Ovary (tissue), 9 donors: ENCODE measurements around the gene UFD1. TPM values are rescaled to one million over a fixed set of nuclear protein-coding genes. Genes with fewer than 3 reads are reported as not detected.

Experiments used
- DNase-seq, 5 donors: peaks; one replicate each; pipeline ENCODE4 v3.0.0-alpha.2; 2019 to 2020
- H3K27ac ChIP-seq, 2 donors: fragments of 200-600 bp; one replicate each; pipeline versions ENCODE4 v1.5.1 to v1.8.0; 2019 to 2022
- H3K27me3 ChIP-seq: fragments of 200-600 bp; one replicate; pipeline ENCODE4 v1.8.0; 2022
- H3K36me3 ChIP-seq: fragments of 200-600 bp; sonication (generic); one replicate; pipeline ENCODE4 v1.5.1; 2019
- H3K4me1 ChIP-seq: one replicate; pipeline ENCODE4 v1.8.1; 2013; ENCODE audit warnings: mild to moderate bottlenecking, moderate library complexity; ENCODE audit not compliant: insufficient read depth
- H3K4me3 ChIP-seq: fragments of 200-600 bp; sonication (generic); one replicate; pipeline ENCODE4 v1.5.1; 2017
- H3K9me3 ChIP-seq, 2 donors: fragments of 200-600 bp in 1 of 2; sonication (generic) in 1 of 2; one replicate each; pipeline versions ENCODE4 v1.5.1 to v1.8.1; 2013 to 2019; ENCODE audit warnings: mild to moderate bottlenecking in 1 of 2, moderate library complexity in 1 of 2
- EP300 ChIP-seq: sonication (generic); formaldehyde crosslinking; IDR thresholded peaks from one replicate; pipeline ENCODE4 v1.6.1; 2017; ENCODE audit warnings: antibody characterized with exemption
- POLR2A ChIP-seq: fragments of 450-650 bp; IDR thresholded peaks from one replicate; pipeline ENCODE4 v1.6.1; 2017; ENCODE audit warnings: antibody characterized with exemption, mild to moderate bottlenecking, moderate library complexity
- WGBS, 3 donors: extraction: QIAGEN DNeasy Blood & Tissue Kit in 1 of 3; methylation state at CpG; one replicate each; pipeline versions ENCODE4 v1.1.5 to v1.1.7; 2013 to 2017; 5-methylcytosine and 5-hydroxymethylcytosine counted together
- intact Hi-C, 4 donors: fragments of 100-400 bp; cut with DNase I; formaldehyde crosslinking; loops; one replicate each; pipeline versions ENCODE4 v1.11.0 to v1.15.1; 2022 to 2023
- polyA plus RNA-seq, 2 donors: library from polyadenylated mRNA; stranded (reverse); fragments of 200-250 nt in 1 of 2; fragments of 350-450 nt in 1 of 2; fragmentation: Illumina TruSeq in 1 of 2; extraction: RNeasy Lipid Tissue Mini Kit (QIAGEN cat#74804) in 1 of 2; gene quantifications; one replicate each; pipeline ENCODE4 v1.2.3, GENCODE V29; 2013 to 2014
- total RNA-seq, 7 donors: library from RNA; depleted of rRNA in 2 of 7; stranded (reverse); fragments of >200 nt in 2 of 7; fragmentation: NEBNext Ultra II Directional in 3 of 7; extraction: Animal tissue kit (Norgen Biotek cat#: 25700) in 3 of 7; gene quantifications; one replicate each; pipeline versions ENCODE4 v1.1.0 to v1.2.4, GENCODE V29; 2016 to 2023
- TF ChIP-seq, protein P1 (sequence below), 3 donors: fragments of 450-650 bp in 2 of 3; fragments of 200-600 bp in 1 of 3; IDR thresholded peaks; one replicate each; pipeline versions ENCODE4 v1.5.1 to v1.8.0; 2016 to 2022; ENCODE audit warnings: antibody characterized with exemption in 3 of 3, mild to moderate bottlenecking in 1 of 3
- donor health status: DM: no; HTN: no; CAD: no; lungs with moderate emphysema.
- donor health status: DM: no; HTN: no; CAD: no.
- donor health status: Bipolar disorder and iron deficiency.
- donor health status: DM: yes; HTN: yes; CAD: no.
- donor health status: DM: no; HTN: no; CAD: no.
- donor health status: DM: yes; HTN: yes; CAD: no.

Gene UFD1
- total and polyA plus RNA-seq, 9 donors = 19.9 to 84.5 (median 34.1) TPM

- 0 to 1% (median 1%) methylated on average over 15 of the region's 15 CpGs for WGBS, 3 donors
- Histone ChIP-seq H3K27me3 (no peaks in the 10 kb centered on the region), H3K4me1 (peaks cover 7% of the 10 kb centered on the region), H3K9me3 (no peaks in the 10 kb centered on the region), H3K36me3 (no peaks in the 10 kb centered on the region), H3K4me3 (peak overlapping the region; percentile 39), H3K27ac (no peak overlapping the region)
- intact Hi-C loops = no loop called here
- DNase-seq = no peak
- TF ChIP-seq EP300 (no peak), POLR2A (no peak)
- TF ChIP-seq, protein P1, sequence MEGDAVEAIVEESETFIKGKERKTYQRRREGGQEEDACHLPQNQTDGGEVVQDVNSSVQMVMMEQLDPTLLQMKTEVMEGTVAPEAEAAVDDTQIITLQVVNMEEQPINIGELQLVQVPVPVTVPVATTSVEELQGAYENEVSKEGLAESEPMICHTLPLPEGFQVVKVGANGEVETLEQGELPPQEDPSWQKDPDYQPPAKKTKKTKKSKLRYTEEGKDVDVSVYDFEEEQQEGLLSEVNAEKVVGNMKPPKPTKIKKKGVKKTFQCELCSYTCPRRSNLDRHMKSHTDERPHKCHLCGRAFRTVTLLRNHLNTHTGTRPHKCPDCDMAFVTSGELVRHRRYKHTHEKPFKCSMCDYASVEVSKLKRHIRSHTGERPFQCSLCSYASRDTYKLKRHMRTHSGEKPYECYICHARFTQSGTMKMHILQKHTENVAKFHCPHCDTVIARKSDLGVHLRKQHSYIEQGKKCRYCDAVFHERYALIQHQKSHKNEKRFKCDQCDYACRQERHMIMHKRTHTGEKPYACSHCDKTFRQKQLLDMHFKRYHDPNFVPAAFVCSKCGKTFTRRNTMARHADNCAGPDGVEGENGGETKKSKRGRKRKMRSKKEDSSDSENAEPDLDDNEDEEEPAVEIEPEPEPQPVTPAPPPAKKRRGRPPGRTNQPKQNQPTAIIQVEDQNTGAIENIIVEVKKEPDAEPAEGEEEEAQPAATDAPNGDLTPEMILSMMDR (IDR thresholded peaks at IDR 0.05) = no peak
Measured at GRCh38 chr22:19480173-19480568, 1.2 kb upstream of the UFD1 start.

GRCh38 chr22:19479355-19480172 lies 571 bp upstream of the UFD1 start, which contains the start of gene CDC45:
CDC45 (plus strand) TSS chr22:19479920; CDS start chr22:19479969, 49 bp downstream.
- H3K4me3 ChIP-seq = peak within 1 kb of the TSS; percentile 76
- H3K4me1 ChIP-seq = peaks cover 7% of the 10 kb centered on the region
- TF ChIP-seq, protein P1 (IDR thresholded peaks at IDR 0.05) = peak in 1 of 3 donors; percentile 17
- no peak for TF ChIP-seq POLR2A
- TF ChIP-seq EP300 = no peak
- intact Hi-C loops = loop anchor here in 1 of 4 donors (10.0 kb wide), 1 partner anchor 295 kb away; no protein-coding TSS in a partner anchor
- no peaks in the 10 kb centered on the region for H3K36me3 ChIP-seq
- no peaks in the 10 kb centered on the region for H3K9me3 ChIP-seq
- peak within 1 kb of the TSS; percentile 79 to 93 for H3K27ac ChIP-seq
- WGBS, 3 donors = 1% methylated on average over 49 to 50 of the region's 50 CpGs
- DNase-seq = peak; percentile 93 to 95 (median 94)
- no peaks in the 10 kb centered on the region for H3K27me3 ChIP-seq

GRCh38 chr22:19478045-19478900 lies 720 bp downstream of the UFD1 start:
- Histone ChIP-seq H3K9me3 (no peaks in the 10 kb centered on the region), H3K4me1 (peaks cover 7% of the 10 kb centered on the region), H3K4me3 (peak overlapping the region; percentile 76), H3K27me3 (no peaks in the 10 kb centered on the region), H3K27ac (peak overlapping the region; percentile 79 to 93), H3K36me3 (no peaks in the 10 kb centered on the region)
- 1 to 2% (median 1%) methylated on average over 31 of the region's 31 CpGs for WGBS, 3 donors
- TF ChIP-seq, protein P1 (IDR thresholded peaks at IDR 0.05) = no peak
- no peak for DNase-seq
- intact Hi-C loops = loop anchor here in 1 of 4 donors (10.0 kb wide), 1 partner anchor 293 kb away; no protein-coding TSS in a partner anchor

DNA sequence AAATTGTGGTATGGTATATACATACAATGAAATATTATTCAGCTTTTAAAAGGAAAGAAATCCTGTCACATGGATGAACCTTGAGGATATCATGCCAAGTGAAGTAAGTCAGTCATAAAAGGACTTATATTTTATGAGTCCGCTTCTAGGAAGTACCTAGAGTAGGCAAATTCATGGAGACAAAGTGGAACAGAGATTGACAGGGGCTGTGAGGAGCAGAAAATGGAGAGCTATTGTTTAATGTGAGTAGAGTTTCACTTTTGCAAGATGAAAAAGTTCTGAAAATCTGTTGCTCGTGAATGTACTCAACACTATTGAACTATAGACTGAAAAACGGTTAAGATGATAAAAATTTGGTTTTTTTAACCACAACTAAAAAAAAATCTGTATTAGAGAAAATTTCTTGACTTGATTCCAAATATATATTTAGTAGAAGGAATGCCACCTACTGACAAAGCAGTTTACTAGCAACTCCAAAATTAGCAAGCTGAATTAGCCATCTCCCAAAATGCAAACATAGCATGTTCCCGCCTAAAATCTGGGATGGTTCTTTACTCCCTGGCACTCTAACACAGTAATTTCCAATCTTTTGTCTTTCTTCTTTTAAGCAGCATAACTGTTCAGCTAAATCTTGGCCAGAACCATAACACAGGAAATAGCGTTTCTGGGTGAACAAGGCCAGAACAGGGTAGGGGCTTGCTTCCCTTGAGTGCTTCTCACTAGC lies 1.5 kb downstream of the UFD1 start:
- 16 to 19% (median 17%) methylated on average over 5 of the region's 5 CpGs for WGBS, 3 donors
- no peaks in the 10 kb centered on the region for H3K27me3 ChIP-seq
- intact Hi-C loops = loop anchor here in 1 of 4 donors (10.0 kb wide), 1 partner anchor 293 kb away; no protein-coding TSS in a partner anchor
- no peak for DNase-seq
- H3K27ac ChIP-seq = no peak overlapping the region
- no peaks in the 10 kb centered on the region for H3K36me3 ChIP-seq
- H3K4me1 ChIP-seq = peaks cover 7% of the 10 kb centered on the region
- no peaks in the 10 kb centered on the region for H3K9me3 ChIP-seq
- H3K4me3 ChIP-seq = peak overlapping the region; percentile 76
- TF ChIP-seq POLR2A (no peak), EP300 (no peak)
- TF ChIP-seq, protein P1 (IDR thresholded peaks at IDR 0.05) = no peak
